HepG2 (cell line): ENCODE measurements around the gene TMEM184C. TPM values are rescaled to one million over a fixed set of nuclear protein-coding genes. Genes with fewer than 3 reads are reported as not detected.
A peak's percentile ranks its signal among the peaks of the same experiment; 100 is the strongest.

Experiments
- HMGXB3 ChIP-seq: sonication (generic); formaldehyde crosslinking; IDR thresholded peaks from 2 replicates; pipeline ENCODE4 v1.4.0; 2020; ENCODE audit warnings: missing genetic modification reagents, borderline replicate concordance
- KAT8 ChIP-seq: IDR thresholded peaks from 2 replicates; pipeline ENCODE4 v1.6.1; 2016; ENCODE audit warnings: missing genetic modification reagents, missing compliant biosample characterization
- MAZ ChIP-seq, 2 experiments: sonication (generic) in 1 of 2; formaldehyde crosslinking in 1 of 2; IDR thresholded peaks; 2 replicates each; pipeline versions ENCODE4 v1.5.0 to v1.6.1; 2012 to 2020; ENCODE audit warnings: low read depth in 2 of 2, mild to moderate bottlenecking in 2 of 2, borderline replicate concordance in 1 of 2, improper control_type of control experiment in 1 of 2, low read length in 1 of 2, missing genetic modification reagents in 1 of 2, moderate library complexity in 1 of 2
- MXD4 ChIP-seq: IDR thresholded peaks from 2 replicates; pipeline ENCODE4 v1.6.1; 2016; ENCODE audit warnings: mild to moderate bottlenecking, missing biosample characterization, missing genetic modification reagents
- NONO ChIP-seq, 2 experiments: fragments of 450-650 bp in 1 of 2; sonication (generic) in 1 of 2; formaldehyde crosslinking in 1 of 2; IDR thresholded peaks in 1 of 2; conservative IDR thresholded peaks in 1 of 2; 2 replicates each; pipeline versions ENCODE4 v1.6.1 to v1.8.0; 2017 to 2022; ENCODE audit warnings: mild to moderate bottlenecking in 1 of 2, missing genetic modification reagents in 1 of 2, moderate library complexity in 1 of 2
- RBAK ChIP-seq: sonication (generic); formaldehyde crosslinking; IDR thresholded peaks from 2 replicates; pipeline ENCODE4 v1.5.1; 2020; ENCODE audit warnings: mild to moderate bottlenecking, missing genetic modification reagents
- TBX3 ChIP-seq: fragments of 450-650 bp; IDR thresholded peaks from 2 replicates; pipeline ENCODE4 v1.6.1; 2017; ENCODE audit warnings: antibody characterized with exemption, mild to moderate bottlenecking, inconsistent platforms, borderline replicate concordance
- ZNF326 ChIP-seq: sonication (generic); formaldehyde crosslinking; IDR thresholded peaks from 2 replicates; pipeline ENCODE4 v1.4.0; 2020; ENCODE audit warnings: missing genetic modification reagents, borderline replicate concordance
- ZNF430 ChIP-seq: sonication (generic); formaldehyde crosslinking; IDR thresholded peaks from 2 replicates; pipeline ENCODE4 v1.9.0; 2021; ENCODE audit warnings: mild to moderate bottlenecking, missing genetic modification reagents
- ZNF503 ChIP-seq: sonication (generic); formaldehyde crosslinking; IDR thresholded peaks from 2 replicates; pipeline ENCODE4 v1.4.0; 2020; ENCODE audit warnings: missing genetic modification reagents
- ZNF782 ChIP-seq: sonication (generic); formaldehyde crosslinking; IDR thresholded peaks from 2 replicates; pipeline ENCODE4 v1.4.0; 2020; ENCODE audit warnings: missing genetic modification reagents, mild to moderate bottlenecking, borderline replicate concordance
- polyA plus RNA-seq, 8 experiments: library from polyadenylated mRNA; depleted of rRNA in 3 of 8; stranded (reverse) in 7 of 8; unstranded in 1 of 8; fragments of >200 nt; fragmentation: Illumina TruSeq in 4 of 8; extraction: Trizol in 4 of 8; gene quantifications; 2 replicates each; pipeline versions ENCODE4 v1.2.1 to v1.2.3, GENCODE V29; 2011 to 2016; ENCODE audit warnings: low read depth in 4 of 8, missing spikeins in 1 of 8, mixed read lengths in 1 of 8; ENCODE audit not compliant: insufficient read depth in 1 of 8
- total RNA-seq, 5 experiments: library from RNA; depleted of rRNA; stranded (reverse); fragments of >200 nt; fragmentation: Illumina TruSeq; extraction: Trizol; gene quantifications; 2 replicates each; pipeline ENCODE4 v1.2.3, GENCODE V29; 2016; ENCODE audit warnings: low read depth in 1 of 5
- TF ChIP-seq, protein P1 (sequence below): fragments of 450-650 bp; IDR thresholded peaks from 2 replicates; pipeline ENCODE4 v1.6.1; 2016
- TF ChIP-seq, protein P2 (sequence below): sonication (generic); formaldehyde crosslinking; IDR thresholded peaks from 2 replicates; pipeline ENCODE4 v1.4.0; 2020; ENCODE audit warnings: missing genetic modification reagents

Gene TMEM184C
- total and polyA plus RNA-seq, 2 of the 13 experiments (the other 11 are each of a cell fraction or from before 2014, with no cell fraction given): 13.9 to 26.1 TPM

DNA sequence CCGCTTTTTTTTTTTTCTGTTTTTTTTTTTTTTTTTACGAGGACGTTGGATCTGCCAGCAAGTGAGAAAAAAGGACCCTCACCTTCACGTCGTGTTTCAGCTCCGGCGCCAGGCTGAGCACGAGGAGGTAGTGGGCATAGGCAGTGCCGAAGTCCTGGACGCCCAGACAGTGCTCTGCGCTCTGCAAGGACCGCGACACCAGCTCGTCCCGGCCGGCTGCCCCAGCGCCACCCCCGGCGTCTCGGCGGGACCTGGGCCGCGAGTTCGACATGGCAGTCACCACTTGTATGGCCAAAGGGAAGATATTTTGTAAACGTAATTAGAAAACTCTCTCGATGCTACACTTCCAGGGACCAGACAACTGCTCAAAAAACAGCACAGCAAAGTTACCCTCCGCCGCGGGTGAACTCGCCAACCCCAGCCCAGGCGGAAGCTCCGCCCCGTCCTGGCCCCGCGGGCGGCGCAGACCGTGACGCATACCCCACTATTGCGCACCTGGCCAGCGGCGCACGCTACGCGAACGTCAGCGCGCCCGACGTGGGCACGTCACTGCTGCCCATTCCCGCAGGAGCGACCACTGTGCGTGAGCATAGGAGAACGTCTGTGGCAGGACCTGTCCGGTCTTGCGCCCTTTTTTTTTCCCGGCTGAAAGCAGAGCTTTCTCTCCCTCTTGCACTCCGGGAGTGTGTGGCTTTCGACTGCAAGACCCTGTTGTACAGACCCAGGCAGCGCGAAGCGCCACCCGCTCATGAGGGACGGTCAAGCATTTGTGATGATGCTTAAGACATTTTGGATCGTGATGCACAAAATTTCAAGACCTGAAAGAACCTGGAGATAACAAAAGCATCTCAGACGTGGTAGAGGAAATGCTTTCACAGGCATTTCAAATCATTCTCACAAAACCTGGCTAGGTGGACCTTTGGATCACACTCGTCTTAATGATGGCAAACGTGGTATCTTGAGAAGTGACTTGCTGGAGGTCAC, 66.8 kb downstream of the TMEM184C start, which contains the start of gene PRMT9 (continued):
- no peak for TF ChIP-seq MAZ (IDR thresholded peaks at IDR 0.05; ENCODE audit: borderline replicate concordance, low read depth, low read length)
- peak; percentile 59; the same call in 1 of the 2 replicates for TF ChIP-seq MAZ (CRISPR knock-in tag; IDR thresholded peaks at IDR 0.05; ENCODE audit: low read depth)
- peak; percentile 32; the same call in 1 of the 2 replicates for TF ChIP-seq ZNF503 (CRISPR knock-in tag)
- no peak for TF ChIP-seq RBAK (CRISPR knock-in tag)
- TF ChIP-seq ZNF430 (CRISPR knock-in tag): peak; percentile 79
- peak; percentile 94 for TF ChIP-seq KAT8 (CRISPR knock-in tag)
- TF ChIP-seq TBX3: no peak
- no peak for TF ChIP-seq HMGXB3
- TF ChIP-seq MXD4 (CRISPR knock-in tag): 0 out of 2 replicates have a peak, but pooled peaks have one; percentile 2
- TF ChIP-seq, protein P1, sequence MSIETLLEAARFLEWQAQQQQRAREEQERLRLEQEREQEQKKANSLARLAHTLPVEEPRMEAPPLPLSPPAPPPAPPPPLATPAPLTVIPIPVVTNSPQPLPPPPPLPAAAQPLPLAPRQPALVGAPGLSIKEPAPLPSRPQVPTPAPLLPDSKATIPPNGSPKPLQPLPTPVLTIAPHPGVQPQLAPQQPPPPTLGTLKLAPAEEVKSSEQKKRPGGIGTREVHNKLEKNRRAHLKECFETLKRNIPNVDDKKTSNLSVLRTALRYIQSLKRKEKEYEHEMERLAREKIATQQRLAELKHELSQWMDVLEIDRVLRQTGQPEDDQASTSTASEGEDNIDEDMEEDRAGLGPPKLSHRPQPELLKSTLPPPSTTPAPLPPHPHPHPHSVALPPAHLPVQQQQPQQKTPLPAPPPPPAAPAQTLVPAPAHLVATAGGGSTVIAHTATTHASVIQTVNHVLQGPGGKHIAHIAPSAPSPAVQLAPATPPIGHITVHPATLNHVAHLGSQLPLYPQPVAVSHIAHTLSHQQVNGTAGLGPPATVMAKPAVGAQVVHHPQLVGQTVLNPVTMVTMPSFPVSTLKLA: no peak
- TF ChIP-seq, protein P2, sequence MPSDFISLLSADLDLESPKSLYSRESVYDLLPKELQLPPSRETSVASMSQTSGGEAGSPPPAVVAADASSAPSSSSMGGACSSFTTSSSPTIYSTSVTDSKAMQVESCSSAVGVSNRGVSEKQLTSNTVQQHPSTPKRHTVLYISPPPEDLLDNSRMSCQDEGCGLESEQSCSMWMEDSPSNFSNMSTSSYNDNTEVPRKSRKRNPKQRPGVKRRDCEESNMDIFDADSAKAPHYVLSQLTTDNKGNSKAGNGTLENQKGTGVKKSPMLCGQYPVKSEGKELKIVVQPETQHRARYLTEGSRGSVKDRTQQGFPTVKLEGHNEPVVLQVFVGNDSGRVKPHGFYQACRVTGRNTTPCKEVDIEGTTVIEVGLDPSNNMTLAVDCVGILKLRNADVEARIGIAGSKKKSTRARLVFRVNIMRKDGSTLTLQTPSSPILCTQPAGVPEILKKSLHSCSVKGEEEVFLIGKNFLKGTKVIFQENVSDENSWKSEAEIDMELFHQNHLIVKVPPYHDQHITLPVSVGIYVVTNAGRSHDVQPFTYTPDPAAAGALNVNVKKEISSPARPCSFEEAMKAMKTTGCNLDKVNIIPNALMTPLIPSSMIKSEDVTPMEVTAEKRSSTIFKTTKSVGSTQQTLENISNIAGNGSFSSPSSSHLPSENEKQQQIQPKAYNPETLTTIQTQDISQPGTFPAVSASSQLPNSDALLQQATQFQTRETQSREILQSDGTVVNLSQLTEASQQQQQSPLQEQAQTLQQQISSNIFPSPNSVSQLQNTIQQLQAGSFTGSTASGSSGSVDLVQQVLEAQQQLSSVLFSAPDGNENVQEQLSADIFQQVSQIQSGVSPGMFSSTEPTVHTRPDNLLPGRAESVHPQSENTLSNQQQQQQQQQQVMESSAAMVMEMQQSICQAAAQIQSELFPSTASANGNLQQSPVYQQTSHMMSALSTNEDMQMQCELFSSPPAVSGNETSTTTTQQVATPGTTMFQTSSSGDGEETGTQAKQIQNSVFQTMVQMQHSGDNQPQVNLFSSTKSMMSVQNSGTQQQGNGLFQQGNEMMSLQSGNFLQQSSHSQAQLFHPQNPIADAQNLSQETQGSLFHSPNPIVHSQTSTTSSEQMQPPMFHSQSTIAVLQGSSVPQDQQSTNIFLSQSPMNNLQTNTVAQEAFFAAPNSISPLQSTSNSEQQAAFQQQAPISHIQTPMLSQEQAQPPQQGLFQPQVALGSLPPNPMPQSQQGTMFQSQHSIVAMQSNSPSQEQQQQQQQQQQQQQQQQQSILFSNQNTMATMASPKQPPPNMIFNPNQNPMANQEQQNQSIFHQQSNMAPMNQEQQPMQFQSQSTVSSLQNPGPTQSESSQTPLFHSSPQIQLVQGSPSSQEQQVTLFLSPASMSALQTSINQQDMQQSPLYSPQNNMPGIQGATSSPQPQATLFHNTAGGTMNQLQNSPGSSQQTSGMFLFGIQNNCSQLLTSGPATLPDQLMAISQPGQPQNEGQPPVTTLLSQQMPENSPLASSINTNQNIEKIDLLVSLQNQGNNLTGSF (CRISPR knock-in tag): peak; percentile 62
- no peak for TF ChIP-seq NONO (IDR thresholded peaks at IDR 0.05)
- peak; percentile 89 for TF ChIP-seq NONO (CRISPR knock-in tag; conservative IDR thresholded peaks at IDR 0.05)
- no peak for TF ChIP-seq ZNF326 (CRISPR knock-in tag)
- TF ChIP-seq ZNF782 (CRISPR knock-in tag): peak; percentile 83; the same call in 1 of the 2 replicates
